Measurements from ENCODE around the gene SLU7.

Gene SLU7

DNA sequence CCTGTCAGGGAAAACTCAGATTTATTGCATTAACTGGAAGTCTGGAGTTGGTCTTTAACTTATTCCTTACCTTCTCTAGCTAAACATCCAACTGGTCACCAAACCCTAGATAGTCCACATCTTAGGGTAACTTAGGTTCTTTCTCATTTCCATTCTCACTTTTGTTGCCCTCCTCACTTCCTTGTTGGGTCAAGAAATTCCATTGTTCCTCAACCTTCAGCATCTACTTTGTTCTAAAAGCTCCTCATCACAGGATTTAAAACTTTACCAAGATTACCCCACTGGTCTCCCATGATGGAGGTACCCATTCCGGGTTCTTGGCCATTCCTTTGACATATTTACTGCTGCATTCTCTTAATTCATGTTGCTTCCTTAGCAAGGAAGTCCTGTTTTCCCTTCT lies 34.9 kb upstream of the SLU7 start:
- Histone ChIP-seq H3K27me3 (peaks cover 37% of the 10 kb centered on the region), H3K9me3 (no peaks in the 10 kb centered on the region), H3K27ac (no peak overlapping the region), H3K4me3 (ENCODE audit: low read depth in 1 of 2, low read length in 1 of 2) (no peak overlapping the region), H3K36me3 (no peaks in the 10 kb centered on the region), H3K4me1 (ENCODE audit: control insufficient read depth in 1 of 2, insufficient read depth in 1 of 2, low read depth in 1 of 2, low read length in 1 of 2) (no peaks in the 10 kb centered on the region)
- TF ChIP-seq, protein P1, sequence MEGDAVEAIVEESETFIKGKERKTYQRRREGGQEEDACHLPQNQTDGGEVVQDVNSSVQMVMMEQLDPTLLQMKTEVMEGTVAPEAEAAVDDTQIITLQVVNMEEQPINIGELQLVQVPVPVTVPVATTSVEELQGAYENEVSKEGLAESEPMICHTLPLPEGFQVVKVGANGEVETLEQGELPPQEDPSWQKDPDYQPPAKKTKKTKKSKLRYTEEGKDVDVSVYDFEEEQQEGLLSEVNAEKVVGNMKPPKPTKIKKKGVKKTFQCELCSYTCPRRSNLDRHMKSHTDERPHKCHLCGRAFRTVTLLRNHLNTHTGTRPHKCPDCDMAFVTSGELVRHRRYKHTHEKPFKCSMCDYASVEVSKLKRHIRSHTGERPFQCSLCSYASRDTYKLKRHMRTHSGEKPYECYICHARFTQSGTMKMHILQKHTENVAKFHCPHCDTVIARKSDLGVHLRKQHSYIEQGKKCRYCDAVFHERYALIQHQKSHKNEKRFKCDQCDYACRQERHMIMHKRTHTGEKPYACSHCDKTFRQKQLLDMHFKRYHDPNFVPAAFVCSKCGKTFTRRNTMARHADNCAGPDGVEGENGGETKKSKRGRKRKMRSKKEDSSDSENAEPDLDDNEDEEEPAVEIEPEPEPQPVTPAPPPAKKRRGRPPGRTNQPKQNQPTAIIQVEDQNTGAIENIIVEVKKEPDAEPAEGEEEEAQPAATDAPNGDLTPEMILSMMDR (IDR thresholded peaks at IDR 0.05), result no peak

DNA sequence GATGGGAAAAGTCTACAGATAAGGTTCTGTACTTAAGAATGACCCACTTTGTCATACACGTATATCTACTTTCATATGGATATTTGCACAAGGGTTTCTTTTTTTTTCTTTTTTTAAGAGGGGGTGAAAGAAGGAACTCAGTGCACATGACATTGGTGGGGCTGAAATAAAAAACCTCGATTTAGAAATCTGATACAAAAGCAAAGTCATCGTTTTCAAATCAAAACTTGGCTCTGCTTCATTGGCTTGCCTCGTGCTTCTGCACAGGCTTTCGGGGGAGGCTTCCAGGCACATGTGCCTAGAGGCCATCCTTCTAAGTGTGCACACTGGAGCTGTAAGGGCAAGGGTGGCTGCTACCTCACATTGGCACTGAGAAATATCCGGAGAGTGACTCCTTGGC lies 33.9 kb upstream of the SLU7 start:
- H3K9me3 ChIP-seq, result no peaks in the 10 kb centered on the region
- no peaks in the 10 kb centered on the region for H3K36me3 ChIP-seq
- TF ChIP-seq, protein P1 (IDR thresholded peaks at IDR 0.05), result no peak
- H3K27ac ChIP-seq, result no peak overlapping the region
- peaks cover 37% of the 10 kb centered on the region for H3K27me3 ChIP-seq
- H3K4me3 ChIP-seq (ENCODE audit: low read depth in 1 of 2, low read length in 1 of 2), result no peak overlapping the region
- no peaks in the 10 kb centered on the region for H3K4me1 ChIP-seq (ENCODE audit: control insufficient read depth in 1 of 2, insufficient read depth in 1 of 2, low read depth in 1 of 2, low read length in 1 of 2)

DNA sequence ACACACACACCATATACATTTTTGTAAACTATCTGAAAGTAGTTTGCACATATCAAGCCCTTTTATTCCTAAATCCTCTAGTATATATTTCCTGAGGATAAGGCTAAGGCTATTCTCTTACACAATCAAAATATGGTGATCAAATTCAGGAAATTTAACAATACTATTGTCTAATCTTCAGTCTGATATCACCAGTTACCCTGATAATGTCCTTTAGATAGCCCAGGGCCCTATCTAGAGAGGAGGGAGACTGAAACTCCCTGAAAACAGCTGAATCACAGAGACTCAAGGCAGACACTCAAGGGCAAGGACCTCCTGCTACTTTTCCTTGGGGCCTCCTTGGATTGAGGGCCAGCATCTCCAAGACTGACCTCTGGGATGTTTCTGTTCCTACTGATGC lies 33.2 kb upstream of the SLU7 start:
- Histone ChIP-seq H3K27ac (no peak overlapping the region), H3K9me3 (no peaks in the 10 kb centered on the region), H3K4me3 (ENCODE audit: low read depth in 1 of 2, low read length in 1 of 2) (no peak overlapping the region), H3K27me3 (peaks cover 37% of the 10 kb centered on the region), H3K36me3 (no peaks in the 10 kb centered on the region), H3K4me1 (ENCODE audit: control insufficient read depth in 1 of 2, insufficient read depth in 1 of 2, low read depth in 1 of 2, low read length in 1 of 2) (no peaks in the 10 kb centered on the region)
- TF ChIP-seq, protein P1 (IDR thresholded peaks at IDR 0.05), result no peak

DNA sequence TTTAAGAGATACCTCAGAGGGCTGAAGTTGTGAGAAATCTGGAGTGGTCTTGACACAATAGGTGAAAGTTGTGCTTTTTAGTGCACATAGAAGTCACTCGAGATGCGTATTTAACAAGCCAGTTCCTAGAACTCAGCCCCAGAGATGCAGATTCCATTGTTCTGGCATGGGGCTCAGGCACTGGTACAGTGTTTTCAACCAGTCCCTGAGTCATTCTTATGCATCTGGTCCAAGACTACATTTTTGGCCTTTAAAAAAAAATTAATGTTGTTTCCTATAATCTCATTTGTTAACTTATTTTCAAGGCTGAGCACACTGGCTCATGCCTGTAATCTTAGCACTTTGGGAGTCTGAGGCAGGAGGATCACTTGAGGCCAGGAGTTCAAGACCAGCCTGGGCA lies 32.4 kb upstream of the SLU7 start:
- H3K4me1 ChIP-seq (ENCODE audit: control insufficient read depth in 1 of 2, insufficient read depth in 1 of 2, low read depth in 1 of 2, low read length in 1 of 2), result no peaks in the 10 kb centered on the region
- TF ChIP-seq, protein P1 (IDR thresholded peaks at IDR 0.05), result no peak
- no peaks in the 10 kb centered on the region for H3K9me3 ChIP-seq
- no peaks in the 10 kb centered on the region for H3K36me3 ChIP-seq
- no peak overlapping the region for H3K27ac ChIP-seq
- peaks cover 37% of the 10 kb centered on the region for H3K27me3 ChIP-seq
- no peak overlapping the region for H3K4me3 ChIP-seq (ENCODE audit: low read depth in 1 of 2, low read length in 1 of 2)

DNA sequence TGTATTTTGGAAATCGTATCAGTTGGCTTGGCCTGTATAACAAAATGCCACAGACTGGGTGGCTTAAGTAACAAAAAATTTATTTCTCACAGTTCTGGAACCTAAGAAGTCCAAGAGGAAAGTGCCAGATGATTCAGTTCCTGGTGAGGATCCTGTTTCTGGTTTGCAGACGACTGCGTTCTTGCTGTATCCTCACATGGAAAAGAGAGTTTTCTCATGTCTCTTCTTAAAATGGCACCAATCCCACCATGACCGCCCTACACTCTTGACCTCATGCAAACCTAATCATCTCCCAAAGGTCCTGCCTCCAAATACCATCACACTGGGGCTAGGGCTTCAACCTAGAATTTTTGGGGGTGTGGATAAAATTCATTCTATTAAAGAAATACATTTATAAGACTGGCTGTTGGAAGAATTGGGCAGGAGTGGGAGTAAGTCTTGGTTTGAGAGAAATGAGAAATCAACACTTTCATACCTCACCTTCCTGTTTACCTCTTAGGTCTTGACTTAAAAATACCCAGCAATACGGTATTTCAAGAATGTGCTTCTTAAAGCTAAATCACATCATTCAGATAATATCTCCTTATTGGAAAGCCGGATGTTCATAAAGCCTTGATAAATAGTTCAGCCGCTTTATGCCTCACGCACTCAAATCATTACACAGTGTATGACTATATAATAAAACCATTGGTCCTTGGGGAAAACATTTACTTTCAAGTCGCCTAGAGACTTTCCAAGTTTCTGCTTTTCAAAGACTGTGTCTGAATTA lies 31.5 kb upstream of the SLU7 start:
- Histone ChIP-seq H3K27me3 (peaks cover 31% of the 10 kb centered on the region), H3K4me3 (ENCODE audit: low read depth in 1 of 2, low read length in 1 of 2) (no peak overlapping the region), H3K9me3 (no peaks in the 10 kb centered on the region), H3K27ac (no peak overlapping the region), H3K4me1 (ENCODE audit: control insufficient read depth in 1 of 2, insufficient read depth in 1 of 2, low read depth in 1 of 2, low read length in 1 of 2) (no peaks in the 10 kb centered on the region), H3K36me3 (no peaks in the 10 kb centered on the region)
- TF ChIP-seq, protein P1 (IDR thresholded peaks at IDR 0.05), result no peak

All from neutrophil (primary cell).